IPS-20b (cell line): ENCODE measurements around the gene IL10.

Experiments
- H3K27ac ChIP-seq: one replicate; pipeline ENCODE4 v1.5.1; 2013; ENCODE audit warnings: low read length
- H3K27me3 ChIP-seq: 2 replicates; pipeline ENCODE4 v1.6.1; 2013; ENCODE audit warnings: mild to moderate bottlenecking, low read length, inconsistent platforms; ENCODE audit not compliant: insufficient read depth
- H3K36me3 ChIP-seq: 2 replicates; pipeline ENCODE4 v1.6.1; 2013; ENCODE audit warnings: low read depth, mild to moderate bottlenecking, inconsistent platforms, low read length, moderate library complexity; ENCODE audit not compliant: insufficient read depth
- H3K4me1 ChIP-seq: 2 replicates; pipeline ENCODE4 v1.6.1; 2013; ENCODE audit warnings: mild to moderate bottlenecking, control low read depth, inconsistent platforms, low read length, moderate library complexity; ENCODE audit not compliant: insufficient read depth
- H3K4me3 ChIP-seq: 2 replicates; pipeline ENCODE4 v1.5.1; 2013; ENCODE audit warnings: mild to moderate bottlenecking, low read length, inconsistent platforms
- H3K9ac ChIP-seq: 2 replicates; pipeline ENCODE4 v1.6.1; 2013; ENCODE audit warnings: low read depth, mild to moderate bottlenecking, inconsistent platforms, low read length, moderate library complexity
- H3K9me3 ChIP-seq: 2 replicates; pipeline ENCODE4 v1.6.1; 2013; ENCODE audit warnings: mild to moderate bottlenecking, low read depth, low read length, inconsistent platforms; ENCODE audit not compliant: insufficient read depth

IL10 gene

DNA sequence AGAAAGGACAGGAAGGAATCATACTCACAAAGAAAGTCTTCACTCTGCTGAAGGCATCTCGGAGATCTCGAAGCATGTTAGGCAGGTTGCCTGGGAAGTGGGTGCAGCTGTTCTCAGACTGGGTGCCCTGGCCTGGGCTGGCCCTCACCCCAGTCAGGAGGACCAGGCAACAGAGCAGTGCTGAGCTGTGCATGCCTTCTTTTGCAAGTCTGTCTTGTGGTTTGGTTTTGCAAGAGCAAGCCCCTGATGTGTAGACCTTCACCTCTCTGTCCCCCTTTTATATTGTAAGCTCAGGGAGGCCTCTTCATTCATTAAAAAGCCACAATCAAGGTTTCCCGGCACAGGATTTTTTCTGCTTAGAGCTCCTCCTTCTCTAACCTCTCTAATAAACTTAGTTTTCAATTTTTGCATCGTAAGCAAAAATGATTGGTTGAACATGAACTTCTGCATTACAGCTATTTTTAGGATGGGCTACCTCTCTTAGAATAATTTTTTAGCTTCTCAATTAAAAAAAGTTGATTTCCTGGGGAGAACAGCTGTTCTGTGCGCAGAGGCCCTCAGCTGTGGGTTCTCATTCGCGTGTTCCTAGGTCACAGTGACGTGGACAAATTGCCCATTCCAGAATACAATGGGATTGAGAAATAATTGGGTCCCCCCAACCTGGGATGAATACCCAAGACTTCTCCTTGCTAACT lies at the start of gene IL10:
Gene IL10, minus strand, starts transcription at position 252 of the 695 bp plus-strand sequence. Its CDS starts 59 bp downstream, at position 193.
- no peaks in the 10 kb centered on the region; the same call in 1 of the 2 replicates for H3K27me3 ChIP-seq
- no peak within 1 kb of the TSS for H3K9ac ChIP-seq
- H3K9me3 ChIP-seq: no peaks in the 10 kb centered on the region
- H3K4me3 ChIP-seq: no peak within 1 kb of the TSS
- H3K36me3 ChIP-seq: no peaks in the 10 kb centered on the region
- H3K4me1 ChIP-seq: peaks cover 3% of the 10 kb centered on the region; the same call in 1 of the 2 replicates
- H3K27ac ChIP-seq: no peak within 1 kb of the TSS

DNA sequence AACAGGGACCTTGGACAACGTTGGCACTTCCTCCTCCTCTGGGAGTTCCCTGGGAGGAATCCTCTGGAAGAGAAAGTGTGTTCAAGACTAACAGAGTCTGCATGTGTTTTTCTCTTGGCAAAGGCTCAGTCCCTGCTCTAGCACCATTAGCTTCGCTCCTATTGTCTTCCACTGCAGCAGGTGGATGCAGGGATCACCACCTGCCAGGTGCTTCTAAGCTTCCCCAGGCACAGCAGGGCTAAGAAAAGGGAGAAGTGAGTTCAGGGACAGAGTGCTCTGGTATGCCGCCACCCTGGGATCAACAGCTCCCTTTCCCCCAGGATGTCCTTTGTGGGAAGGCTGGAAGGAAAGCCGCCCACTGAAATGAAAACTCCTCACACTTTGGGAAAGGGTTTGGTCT lies 49.2 kb upstream of the IL10 start:
- Histone ChIP-seq H3K36me3 (no peaks in the 10 kb centered on the region), H3K9me3 (no peaks in the 10 kb centered on the region), H3K4me3 (no peak overlapping the region), H3K4me1 (no peaks in the 10 kb centered on the region), H3K9ac (no peak overlapping the region), H3K27me3 (no peaks in the 10 kb centered on the region), H3K27ac (no peak overlapping the region)

DNA sequence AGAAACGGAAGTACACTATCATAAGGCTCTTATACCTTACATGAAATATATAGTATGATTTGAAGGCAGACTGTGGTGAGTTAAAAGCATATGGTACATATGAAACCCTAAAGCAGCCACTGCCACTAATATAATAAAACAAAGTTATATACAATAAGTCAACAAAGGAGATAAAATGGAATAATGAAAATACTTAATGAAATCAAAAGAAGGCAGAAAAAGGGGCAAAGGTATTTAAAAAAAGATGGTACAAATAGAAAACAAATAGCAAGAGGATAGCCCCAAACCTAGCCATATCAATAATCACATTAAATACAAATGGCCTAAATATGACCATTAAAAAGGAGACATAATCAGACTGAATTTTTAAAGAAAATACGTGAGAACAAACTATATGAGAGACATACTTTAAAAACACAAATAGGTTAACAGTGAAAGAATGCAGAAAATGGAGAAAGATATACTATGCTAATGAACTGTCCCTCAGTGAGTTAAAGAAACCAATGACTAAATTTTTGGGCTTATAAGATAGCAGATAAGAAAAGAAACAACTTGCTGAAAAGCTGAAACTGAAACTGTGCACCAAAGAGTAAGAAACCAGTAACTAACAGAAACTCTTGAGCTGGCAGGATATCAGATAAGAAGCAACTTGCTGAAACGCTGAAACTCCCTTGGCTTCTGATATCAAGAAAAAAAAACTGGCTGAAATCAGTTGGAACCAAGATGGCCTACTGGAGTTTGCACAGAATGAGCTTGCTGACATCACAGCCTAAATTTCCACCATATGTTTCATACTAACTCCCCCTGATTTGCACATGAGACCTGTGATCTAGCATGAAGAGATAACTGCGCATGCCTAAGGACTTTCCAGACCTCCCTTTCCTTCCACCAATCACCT lies 44.3 kb upstream of the IL10 start:
- H3K36me3 ChIP-seq: no peaks in the 10 kb centered on the region
- H3K4me3 ChIP-seq: no peak overlapping the region
- no peaks in the 10 kb centered on the region for H3K4me1 ChIP-seq
- no peaks in the 10 kb centered on the region for H3K27me3 ChIP-seq
- H3K27ac ChIP-seq: no peak overlapping the region
- no peaks in the 10 kb centered on the region for H3K9me3 ChIP-seq
- no peak overlapping the region for H3K9ac ChIP-seq

DNA sequence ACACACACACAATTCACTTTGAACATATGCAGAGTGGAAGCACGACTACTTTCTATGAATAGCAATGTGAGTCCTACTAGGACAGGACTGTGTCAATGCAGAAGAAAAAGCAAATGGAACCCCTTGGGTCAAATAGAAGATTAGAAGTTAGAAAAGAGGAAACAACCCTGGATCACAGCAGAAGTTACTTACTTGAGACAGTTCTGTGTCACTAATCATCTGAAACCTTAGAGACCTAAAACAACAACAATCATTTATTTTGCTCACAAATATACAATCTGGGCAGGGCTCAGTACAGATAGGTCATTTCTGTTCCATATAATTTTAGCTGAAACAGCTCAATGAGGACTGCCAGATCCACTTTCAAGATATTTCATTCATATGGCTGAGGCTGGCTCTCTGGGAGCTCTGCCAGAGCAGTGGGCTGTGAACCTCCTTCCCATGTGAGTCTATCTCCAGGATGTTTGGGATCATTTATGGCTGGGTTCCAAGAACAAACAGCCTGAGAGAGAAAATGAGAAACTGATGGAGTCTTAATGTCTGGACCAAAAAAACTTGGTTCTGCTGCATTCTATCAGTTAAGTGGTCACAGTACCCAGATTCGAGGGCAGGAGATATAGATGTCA lies 42.5 kb upstream of the IL10 start:
- no peak overlapping the region for H3K27ac ChIP-seq

DNA sequence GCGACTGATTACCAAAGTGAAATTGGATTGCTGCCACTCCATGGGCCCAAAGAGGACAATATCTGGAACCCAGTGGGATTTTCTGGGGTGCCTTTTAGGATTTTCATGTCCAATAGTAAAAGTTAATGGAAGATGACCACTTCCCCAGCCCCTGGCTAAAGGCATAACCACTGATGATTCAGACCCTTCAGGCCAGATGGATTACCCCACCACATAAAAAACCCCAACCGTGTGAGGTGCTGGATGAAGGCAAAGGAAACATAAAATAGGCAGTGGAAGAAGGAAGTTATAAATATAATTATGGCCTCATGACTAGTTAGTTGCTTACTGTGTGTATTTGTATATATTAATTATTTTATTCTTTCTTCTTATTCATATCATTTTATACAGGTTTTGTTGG lies 40.2 kb upstream of the IL10 start:
- Histone ChIP-seq H3K4me3 (no peak overlapping the region), H3K9me3 (no peaks in the 10 kb centered on the region), H3K36me3 (no peaks in the 10 kb centered on the region), H3K9ac (no peak overlapping the region), H3K4me1 (no peaks in the 10 kb centered on the region), H3K27ac (no peak overlapping the region), H3K27me3 (no peaks in the 10 kb centered on the region)

More for the DNA sequence above, 42.5 kb upstream of the IL10 start:
- H3K36me3 ChIP-seq: no peaks in the 10 kb centered on the region
- no peaks in the 10 kb centered on the region for H3K9me3 ChIP-seq
- no peak overlapping the region for H3K4me3 ChIP-seq
- H3K4me1 ChIP-seq: no peaks in the 10 kb centered on the region
- no peak overlapping the region for H3K9ac ChIP-seq
- H3K27me3 ChIP-seq: no peaks in the 10 kb centered on the region

DNA sequence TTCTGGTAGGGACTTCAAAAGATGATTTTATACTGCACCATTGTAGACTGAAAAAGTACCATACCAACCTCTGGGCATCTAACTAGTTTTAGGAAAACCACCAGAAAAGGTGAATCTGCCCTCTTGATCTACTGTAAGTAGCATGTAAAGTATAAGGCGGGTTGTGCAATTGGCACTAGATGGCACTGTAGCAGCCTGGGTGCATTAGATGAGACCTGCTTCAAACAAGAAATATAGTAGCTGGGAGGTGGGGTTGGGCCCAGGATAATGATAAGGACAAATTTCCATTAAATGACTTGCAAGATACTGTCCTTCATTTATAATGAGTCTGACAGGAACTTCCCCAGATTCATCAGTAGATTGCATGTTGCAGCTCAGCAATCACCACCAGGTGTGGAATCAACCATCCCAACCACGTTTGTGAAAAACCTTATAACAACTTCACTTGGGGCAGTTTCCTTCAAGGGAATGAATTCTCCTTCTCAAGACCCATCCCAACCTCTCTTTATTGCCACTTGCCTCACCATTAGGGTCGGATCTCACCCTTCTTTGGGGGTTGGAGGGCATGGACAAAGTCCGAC lies 37.3 kb upstream of the IL10 start:
- Histone ChIP-seq H3K4me1 (no peaks in the 10 kb centered on the region), H3K27ac (no peak overlapping the region), H3K9ac (no peak overlapping the region), H3K9me3 (no peaks in the 10 kb centered on the region), H3K27me3 (no peaks in the 10 kb centered on the region), H3K36me3 (no peaks in the 10 kb centered on the region), H3K4me3 (no peak overlapping the region)

DNA sequence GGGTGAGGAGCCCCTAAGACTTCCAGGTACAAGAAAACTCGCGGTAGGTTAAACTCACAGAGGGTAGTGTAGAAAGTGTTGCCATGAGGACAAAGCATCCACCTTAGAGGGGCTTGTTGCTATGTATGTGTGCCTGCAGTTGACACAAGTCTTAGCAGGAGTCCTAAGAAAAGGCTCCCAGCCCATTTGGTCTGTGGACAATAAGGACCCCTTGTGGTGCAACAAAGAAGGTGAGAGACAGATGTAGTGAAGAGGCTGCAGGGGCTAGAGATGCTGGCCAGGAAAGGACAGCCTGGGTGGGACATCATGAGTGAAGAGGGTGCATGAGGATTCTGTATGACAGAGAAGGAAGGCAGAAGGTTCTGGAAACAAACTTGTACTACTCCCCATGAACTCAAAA lies 36.3 kb upstream of the IL10 start:
- no peak overlapping the region for H3K4me3 ChIP-seq
- H3K9me3 ChIP-seq: no peaks in the 10 kb centered on the region
- no peaks in the 10 kb centered on the region for H3K4me1 ChIP-seq
- H3K9ac ChIP-seq: no peak overlapping the region
- no peaks in the 10 kb centered on the region for H3K36me3 ChIP-seq
- H3K27ac ChIP-seq: no peak overlapping the region
- H3K27me3 ChIP-seq: no peaks in the 10 kb centered on the region

DNA sequence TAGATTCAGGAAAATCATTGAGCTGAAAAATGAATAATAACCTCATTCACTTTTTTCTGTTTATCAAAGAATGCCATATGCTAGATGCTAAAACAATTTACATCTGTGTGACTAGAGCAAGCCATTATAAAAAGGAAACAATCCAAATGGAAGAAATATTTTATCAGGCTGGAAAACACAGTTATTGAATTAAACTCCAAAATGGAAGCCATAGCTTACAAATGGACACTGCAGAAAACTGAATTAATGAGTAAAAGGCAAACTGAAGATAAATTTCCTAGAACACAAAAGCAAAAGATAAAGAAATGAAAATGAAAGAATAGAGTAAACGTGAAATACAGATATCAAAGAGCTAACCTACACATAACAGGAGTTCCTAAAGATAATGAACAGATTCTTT lies 33.1 kb upstream of the IL10 start:
- H3K4me3 ChIP-seq: no peak overlapping the region
- no peak overlapping the region for H3K9ac ChIP-seq
- no peaks in the 10 kb centered on the region for H3K9me3 ChIP-seq
- H3K27ac ChIP-seq: no peak overlapping the region
- H3K4me1 ChIP-seq: no peaks in the 10 kb centered on the region
- H3K36me3 ChIP-seq: no peaks in the 10 kb centered on the region
- H3K27me3 ChIP-seq: no peaks in the 10 kb centered on the region

DNA sequence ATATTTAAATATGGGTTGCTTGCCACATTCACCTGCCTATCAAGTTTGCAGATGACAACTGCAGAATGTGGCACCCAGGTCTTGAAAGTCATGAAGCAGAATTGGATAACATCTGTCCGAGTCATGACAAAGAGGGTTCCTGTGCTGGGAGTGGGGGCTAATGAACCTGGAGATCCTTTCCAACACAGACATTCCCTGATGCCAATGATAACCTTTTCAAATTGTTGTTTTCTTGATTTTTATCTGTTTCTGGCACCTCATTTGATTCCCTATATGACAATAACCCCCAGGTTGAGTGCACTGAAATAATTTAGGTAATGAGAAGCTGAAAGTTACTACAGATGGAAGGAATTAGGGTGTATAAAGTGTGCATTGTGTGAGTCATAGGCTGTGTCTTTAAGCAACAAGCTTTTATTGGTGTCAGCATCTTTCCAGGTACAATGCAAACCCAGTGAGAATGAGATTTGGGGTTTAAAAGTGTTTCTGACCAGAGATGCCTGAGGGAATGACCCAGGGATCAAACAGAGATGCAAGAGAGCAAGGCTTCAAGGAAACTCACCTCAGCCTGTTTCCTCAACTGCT lies 32.0 kb upstream of the IL10 start:
- Histone ChIP-seq H3K9me3 (no peaks in the 10 kb centered on the region), H3K4me1 (no peaks in the 10 kb centered on the region), H3K9ac (no peak overlapping the region), H3K36me3 (no peaks in the 10 kb centered on the region), H3K27ac (no peak overlapping the region), H3K27me3 (no peaks in the 10 kb centered on the region), H3K4me3 (no peak overlapping the region)

DNA sequence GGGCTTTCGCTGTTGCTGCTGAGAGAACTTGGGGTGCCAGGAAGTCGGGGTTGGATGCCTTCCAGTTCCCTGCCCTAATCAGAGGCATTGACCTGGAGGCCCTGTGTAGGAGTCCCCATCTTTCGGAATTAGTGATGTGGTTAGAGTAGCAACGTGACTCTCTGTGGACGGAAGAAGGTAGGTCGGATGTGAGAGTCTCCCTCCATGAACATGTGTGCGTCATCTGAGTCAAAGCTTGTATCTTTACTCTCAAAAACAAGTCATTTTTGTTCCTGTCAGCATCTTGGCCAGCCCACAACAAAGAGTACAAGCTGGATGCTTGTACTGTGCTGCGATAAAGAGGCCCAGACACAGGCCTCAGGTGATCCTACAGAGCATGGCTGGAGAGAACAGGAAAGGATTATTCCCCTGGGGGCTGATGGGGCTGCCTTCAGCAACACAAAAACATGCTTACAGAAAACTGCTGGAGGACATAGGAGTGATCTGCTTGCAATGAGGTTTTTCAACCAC lies 31.0 kb upstream of the IL10 start:
- Histone ChIP-seq H3K27ac (no peak overlapping the region), H3K4me3 (no peak overlapping the region), H3K36me3 (no peaks in the 10 kb centered on the region), H3K9me3 (no peaks in the 10 kb centered on the region), H3K9ac (no peak overlapping the region), H3K4me1 (no peaks in the 10 kb centered on the region), H3K27me3 (no peaks in the 10 kb centered on the region)

DNA sequence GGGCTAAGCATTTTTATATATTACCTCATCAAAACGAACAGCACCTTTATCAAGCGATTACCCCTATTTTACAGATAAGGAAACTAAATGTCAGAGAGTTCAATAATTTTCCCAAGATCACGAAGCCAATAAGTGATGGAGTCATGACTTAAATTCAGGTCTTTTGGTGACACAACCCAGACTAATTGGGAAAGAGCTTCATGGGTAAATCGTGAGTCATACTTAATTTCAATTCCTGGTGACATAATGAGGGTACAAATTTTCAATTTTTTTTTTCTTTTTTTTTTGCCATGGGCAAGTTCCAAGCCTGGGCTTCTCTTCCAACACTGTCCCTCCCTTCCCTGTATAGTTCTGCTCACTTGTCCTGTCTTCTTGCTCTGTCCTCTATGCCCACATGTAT lies 30.1 kb upstream of the IL10 start:
- Histone ChIP-seq H3K27me3 (no peaks in the 10 kb centered on the region), H3K4me1 (no peaks in the 10 kb centered on the region), H3K36me3 (no peaks in the 10 kb centered on the region), H3K27ac (no peak overlapping the region), H3K9ac (no peak overlapping the region), H3K4me3 (no peak overlapping the region), H3K9me3 (no peaks in the 10 kb centered on the region)
